Smooth muscle cell (in vitro differentiated cells): ENCODE data around the gene KCNIP1. TPM values are rescaled to one million over a fixed set of nuclear protein-coding genes. Genes with fewer than 3 reads are reported as not detected.
A peak's percentile ranks its signal among the peaks of the same experiment; 100 is the strongest.

Experiments
- DNase-seq: peaks from one replicate; lab custom pipeline; 2025; ENCODE audit not compliant: unreplicated experiment; lab: John Stamatoyannopoulos, UW
- H2AFZ ChIP-seq: fragments of 200-600 bp; sonication (generic); 2 replicates; pipeline ENCODE4 v1.6.0; 2016; ENCODE audit warnings: antibody characterized with exemption, low read depth, mild to moderate bottlenecking
- H3F3A ChIP-seq: fragments of 200-600 bp; sonication (generic); 2 replicates; pipeline ENCODE4 v1.6.0; 2017; ENCODE audit warnings: antibody characterized with exemption, low read depth
- H3K27ac ChIP-seq: fragments of 200-600 bp; sonication (generic); 2 replicates; pipeline ENCODE4 v1.5.1; 2016; ENCODE audit warnings: low read depth, mild to moderate bottlenecking
- H3K27me3 ChIP-seq: fragments of 200-600 bp; sonication (generic); 2 replicates; pipeline ENCODE4 v1.6.1; 2016; ENCODE audit warnings: low read depth, mild to moderate bottlenecking
- H3K36me3 ChIP-seq: fragments of 200-600 bp; sonication (generic); 2 replicates; pipeline ENCODE4 v1.5.1; 2016; ENCODE audit warnings: low read depth
- H3K4me1 ChIP-seq: fragments of 200-600 bp; sonication (generic); 2 replicates; pipeline ENCODE4 v1.5.1; 2016; ENCODE audit warnings: low read depth
- H3K4me2 ChIP-seq: fragments of 200-600 bp; sonication (generic); 2 replicates; pipeline ENCODE4 v1.6.0; 2016; ENCODE audit warnings: mild to moderate bottlenecking
- H3K4me3 ChIP-seq: fragments of 200-600 bp; sonication (generic); 2 replicates; pipeline ENCODE4 v1.5.1; 2016; ENCODE audit warnings: mild to moderate bottlenecking
- H3K79me2 ChIP-seq: fragments of 200-600 bp; sonication (generic); 2 replicates; pipeline ENCODE4 v1.6.0; 2016; ENCODE audit warnings: low read depth, mild to moderate bottlenecking
- H3K9ac ChIP-seq: fragments of 200-600 bp; sonication (generic); 2 replicates; pipeline ENCODE4 v1.6.0; 2016; ENCODE audit warnings: low read depth
- H3K9me3 ChIP-seq: fragments of 200-600 bp; sonication (generic); replicated peaks from 2 replicates; pipeline ENCODE4 v1.5.1; 2016; ENCODE audit warnings: low read depth
- H4K20me1 ChIP-seq: fragments of 200-600 bp; sonication (generic); 2 replicates; pipeline ENCODE4 v1.6.0; 2016; ENCODE audit warnings: low read depth
- CTCF ChIP-seq: fragments of 200-600 bp; sonication (generic); IDR thresholded peaks from 2 replicates; pipeline ENCODE4 v1.5.1; 2017; ENCODE audit warnings: borderline replicate concordance, mild to moderate bottlenecking, antibody characterized with exemption; ENCODE audit not compliant: insufficient read depth, poor library complexity, severe bottlenecking
- WGBS: methylation state at CpG from one replicate; pipeline ENCODE4 v1.1.7; 2016; ENCODE audit warnings: low lambda C conversion rate; 5-methylcytosine and 5-hydroxymethylcytosine counted together
- polyA plus RNA-seq: library from polyadenylated mRNA; unstranded; fragments of >200 nt; fragmentation: Nextera tagmentation; extraction: Ambion mirVana; gene quantifications from 2 replicates; pipeline ENCODE4 v1.2.1, GENCODE V29; 2016
- total RNA-seq: library from RNA; depleted of rRNA; stranded (reverse); fragments of >200 nt; gene quantifications from 2 replicates; pipeline ENCODE4 v1.2.3, GENCODE V29; 2014

Gene KCNIP1
- total and polyA plus RNA-seq, 2 experiments from 2014 or later: 0.50 TPM; not detected in 1

- H3K4me1 ChIP-seq: peaks cover 8% of the 10 kb centered on the region
- H4K20me1 ChIP-seq: no peaks in the 10 kb centered on the region
- no peak for TF ChIP-seq CTCF
- 10% methylated on average over 9 of the region's 25 CpGs for WGBS
- no peaks in the 10 kb centered on the region for H3K36me3 ChIP-seq
- no peaks in the 10 kb centered on the region for H3K79me2 ChIP-seq
- H3K27me3 ChIP-seq: no peaks in the 10 kb centered on the region
- no peaks in the 10 kb centered on the region for H3K9me3 ChIP-seq
- H2AFZ ChIP-seq: peak overlapping the region; percentile 35
- no peaks in the 10 kb centered on the region for H3F3A ChIP-seq
- peak; percentile 46 for DNase-seq
- H3K4me3 ChIP-seq: peak overlapping the region; percentile 46
- H3K9ac ChIP-seq: no peak overlapping the region
- peak overlapping the region; percentile 85 for H3K4me2 ChIP-seq
- peak overlapping the region; percentile 64 for H3K27ac ChIP-seq
Measured at GRCh38 chr5:170633235-170634081, 129.6 kb downstream of the KCNIP1 start.

GRCh38 chr5:170634256-170634990, 130.6 kb downstream of the KCNIP1 start:
- 76% methylated on average over 6 of the region's 6 CpGs for WGBS
- H3K27ac ChIP-seq: peak overlapping the region; percentile 3
- no peaks in the 10 kb centered on the region for H3K9me3 ChIP-seq
- H3K36me3 ChIP-seq: no peaks in the 10 kb centered on the region
- H3K4me3 ChIP-seq: no peak overlapping the region
- no peak overlapping the region for H3K9ac ChIP-seq
- H3K4me1 ChIP-seq: peaks cover 8% of the 10 kb centered on the region
- DNase-seq: no peak
- no peak for TF ChIP-seq CTCF
- H4K20me1 ChIP-seq: no peaks in the 10 kb centered on the region
- no peaks in the 10 kb centered on the region for H3K79me2 ChIP-seq
- H3F3A ChIP-seq: no peaks in the 10 kb centered on the region
- no peaks in the 10 kb centered on the region for H3K27me3 ChIP-seq
- H2AFZ ChIP-seq: no peak overlapping the region
- peak overlapping the region; percentile 77 for H3K4me2 ChIP-seq

- DNase-seq: no peak
- no peaks in the 10 kb centered on the region for H3F3A ChIP-seq
- H4K20me1 ChIP-seq: no peaks in the 10 kb centered on the region
- no peaks in the 10 kb centered on the region for H3K36me3 ChIP-seq
- H3K9ac ChIP-seq: no peak overlapping the region
- no peak for TF ChIP-seq CTCF
- H3K4me3 ChIP-seq: no peak overlapping the region
- no peaks in the 10 kb centered on the region for H3K27me3 ChIP-seq
- H3K79me2 ChIP-seq: no peaks in the 10 kb centered on the region
- no peak overlapping the region for H3K4me2 ChIP-seq
- peaks cover 8% of the 10 kb centered on the region for H3K4me1 ChIP-seq
- H2AFZ ChIP-seq: no peak overlapping the region
- WGBS: 91% methylated on average over 3 of the region's 3 CpGs
- no peak overlapping the region for H3K27ac ChIP-seq
- H3K9me3 ChIP-seq: no peaks in the 10 kb centered on the region
Measured at GRCh38 chr5:170635706-170636105, 131.9 kb downstream of the KCNIP1 start.
